ENCODE measurements around the gene WDR27. TPM values are rescaled to one million over a fixed set of nuclear protein-coding genes. Genes with fewer than 3 reads are reported as not detected.
"Not testable (repeated sequence)": the region's sequence is repeated elsewhere in the genome, so short reads cannot be mapped to it uniquely, and the experiment has no call there.

Gene WDR27
- total RNA-seq, 1 experiment from 2014 or later, result 63.0 TPM

GRCh38 chr6:169473663-169474062 is 228.2 kb downstream of the WDR27 start:
- Histone ChIP-seq H2AFZ (ENCODE audit: low read length) (no peak overlapping the region), H3K27ac (ENCODE audit: low read length) (no peak overlapping the region), H3K9ac (ENCODE audit: low read length) (no peak overlapping the region), H3K4me2 (ENCODE audit: low read depth, low read length, poor library complexity, severe bottlenecking) (no peak overlapping the region), H3K4me1 (ENCODE audit: low read length) (no peaks in the 10 kb centered on the region), H3K27me3 (ENCODE audit: low read length) (no peaks in the 10 kb centered on the region), H3K9me3 (ENCODE audit: low read length) (peaks cover 10% of the 10 kb centered on the region; the same call in 1 of the 2 replicates), H3K79me2 (ENCODE audit: low read length) (no peaks in the 10 kb centered on the region), H4K20me1 (ENCODE audit: insufficient read depth, low read depth, low read length) (no peaks in the 10 kb centered on the region), H3K9me2 (replicated peaks; ENCODE audit: insufficient read depth, low read length) (no peaks in the 10 kb centered on the region), H3K4me3 (ENCODE audit: low read length) (no peak overlapping the region), H3K36me3 (ENCODE audit: insufficient read depth, low read length) (no peaks in the 10 kb centered on the region)
- no peak for DNase-seq

GRCh38 chr6:169472786-169473416 is 228.9 kb downstream of the WDR27 start:
- Histone ChIP-seq H3K4me1 (ENCODE audit: low read length) (no peaks in the 10 kb centered on the region), H3K9me3 (ENCODE audit: low read length) (peaks cover 10% of the 10 kb centered on the region; the same call in 1 of the 2 replicates), H3K4me2 (ENCODE audit: low read depth, low read length, poor library complexity, severe bottlenecking) (no peak overlapping the region), H3K27me3 (ENCODE audit: low read length) (no peaks in the 10 kb centered on the region), H3K79me2 (ENCODE audit: low read length) (no peaks in the 10 kb centered on the region), H3K27ac (ENCODE audit: low read length) (no peak overlapping the region), H3K36me3 (ENCODE audit: insufficient read depth, low read length) (no peaks in the 10 kb centered on the region), H3K4me3 (ENCODE audit: low read length) (no peak overlapping the region), H2AFZ (ENCODE audit: low read length) (no peak overlapping the region), H3K9me2 (replicated peaks; ENCODE audit: insufficient read depth, low read length) (no peaks in the 10 kb centered on the region), H4K20me1 (ENCODE audit: insufficient read depth, low read depth, low read length) (no peaks in the 10 kb centered on the region), H3K9ac (ENCODE audit: low read length) (no peak overlapping the region)
- DNase-seq, result no peak

GRCh38 chr6:169470790-169471189 is 231.0 kb downstream of the WDR27 start:
- Histone ChIP-seq H3K27ac (ENCODE audit: low read length) (no peak overlapping the region), H3K9me2 (replicated peaks; ENCODE audit: insufficient read depth, low read length) (no peaks in the 10 kb centered on the region), H2AFZ (ENCODE audit: low read length) (no peak overlapping the region), H3K4me1 (ENCODE audit: low read length) (no peaks in the 10 kb centered on the region), H3K4me2 (ENCODE audit: low read depth, low read length, poor library complexity, severe bottlenecking) (no peak overlapping the region), H3K9ac (ENCODE audit: low read length) (no peak overlapping the region), H3K79me2 (ENCODE audit: low read length) (no peaks in the 10 kb centered on the region), H3K9me3 (ENCODE audit: low read length) (no peaks in the 10 kb centered on the region), H3K36me3 (ENCODE audit: insufficient read depth, low read length) (no peaks in the 10 kb centered on the region), H3K27me3 (ENCODE audit: low read length) (no peaks in the 10 kb centered on the region), H3K4me3 (ENCODE audit: low read length) (no peak overlapping the region), H4K20me1 (ENCODE audit: insufficient read depth, low read depth, low read length) (no peaks in the 10 kb centered on the region)
- no peak for DNase-seq

GRCh38 chr6:169469028-169469427 is 232.8 kb downstream of the WDR27 start:
- no peak overlapping the region for H3K4me2 ChIP-seq (ENCODE audit: low read depth, low read length, poor library complexity, severe bottlenecking)
- H3K36me3 ChIP-seq (ENCODE audit: insufficient read depth, low read length), result no peaks in the 10 kb centered on the region
- DNase-seq, result no peak
- no peak overlapping the region for H3K4me3 ChIP-seq (ENCODE audit: low read length)
- H2AFZ ChIP-seq (ENCODE audit: low read length), result no peak overlapping the region
- no peaks in the 10 kb centered on the region for H3K9me3 ChIP-seq (ENCODE audit: low read length)
- H3K9ac ChIP-seq (ENCODE audit: low read length), result no peak overlapping the region
- no peaks in the 10 kb centered on the region for H3K27me3 ChIP-seq (ENCODE audit: low read length)
- no peaks in the 10 kb centered on the region for H3K4me1 ChIP-seq (ENCODE audit: low read length)
- H4K20me1 ChIP-seq (ENCODE audit: insufficient read depth, low read depth, low read length), result no peaks in the 10 kb centered on the region
- H3K27ac ChIP-seq (ENCODE audit: low read length), result no peak overlapping the region
- H3K9me2 ChIP-seq (replicated peaks; ENCODE audit: insufficient read depth, low read length), result no peaks in the 10 kb centered on the region
- H3K79me2 ChIP-seq (ENCODE audit: low read length), result no peaks in the 10 kb centered on the region

- not testable (repeated sequence) for H3K79me2 ChIP-seq (ENCODE audit: low read length); H3K4me3 ChIP-seq (ENCODE audit: low read length); H3K27ac ChIP-seq (ENCODE audit: low read length)
Measured at GRCh38 chr6:169467755-169468154, 234.1 kb downstream of the WDR27 start.

GRCh38 chr6:169466256-169466655 is 235.6 kb downstream of the WDR27 start:
- not testable (repeated sequence) for H3K27me3 ChIP-seq (ENCODE audit: low read length); H3K4me2 ChIP-seq (ENCODE audit: low read depth, low read length, poor library complexity, severe bottlenecking); H3K36me3 ChIP-seq (ENCODE audit: insufficient read depth, low read length); H3K4me3 ChIP-seq (ENCODE audit: low read length); H3K27ac ChIP-seq (ENCODE audit: low read length); H3K9me3 ChIP-seq (ENCODE audit: low read length); DNase-seq; H2AFZ ChIP-seq (ENCODE audit: low read length); H4K20me1 ChIP-seq (ENCODE audit: insufficient read depth, low read depth, low read length); H3K9ac ChIP-seq (ENCODE audit: low read length); H3K4me1 ChIP-seq (ENCODE audit: low read length); H3K79me2 ChIP-seq (ENCODE audit: low read length); H3K9me2 ChIP-seq (replicated peaks; ENCODE audit: insufficient read depth, low read length)

More at GRCh38 chr6:169467755-169468154, 234.1 kb downstream of the WDR27 start:
- H2AFZ ChIP-seq (ENCODE audit: low read length); DNase-seq; H3K4me1 ChIP-seq (ENCODE audit: low read length); H3K9me3 ChIP-seq (ENCODE audit: low read length); H3K27me3 ChIP-seq (ENCODE audit: low read length); H3K4me2 ChIP-seq (ENCODE audit: low read depth, low read length, poor library complexity, severe bottlenecking); H3K9ac ChIP-seq (ENCODE audit: low read length); H3K36me3 ChIP-seq (ENCODE audit: insufficient read depth, low read length); H4K20me1 ChIP-seq (ENCODE audit: insufficient read depth, low read depth, low read length); H3K9me2 ChIP-seq (replicated peaks; ENCODE audit: insufficient read depth, low read length): not testable (repeated sequence)

GRCh38 chr6:169457762-169458161 is 244.1 kb downstream of the WDR27 start:
- no peak overlapping the region for H3K27ac ChIP-seq (ENCODE audit: low read length)
- no peaks in the 10 kb centered on the region for H3K9me3 ChIP-seq (ENCODE audit: low read length)
- DNase-seq, result no peak
- no peak overlapping the region for H2AFZ ChIP-seq (ENCODE audit: low read length)
- no peak overlapping the region for H3K4me3 ChIP-seq (ENCODE audit: low read length)
- no peaks in the 10 kb centered on the region for H3K4me1 ChIP-seq (ENCODE audit: low read length)
- no peaks in the 10 kb centered on the region for H4K20me1 ChIP-seq (ENCODE audit: insufficient read depth, low read depth, low read length)
- H3K36me3 ChIP-seq (ENCODE audit: insufficient read depth, low read length), result no peaks in the 10 kb centered on the region
- H3K9ac ChIP-seq (ENCODE audit: low read length), result no peak overlapping the region
- H3K4me2 ChIP-seq (ENCODE audit: low read depth, low read length, poor library complexity, severe bottlenecking), result no peak overlapping the region
- H3K9me2 ChIP-seq (replicated peaks; ENCODE audit: insufficient read depth, low read length), result no peaks in the 10 kb centered on the region
- H3K27me3 ChIP-seq (ENCODE audit: low read length), result no peaks in the 10 kb centered on the region
- no peaks in the 10 kb centered on the region for H3K79me2 ChIP-seq (ENCODE audit: low read length)

- Histone ChIP-seq H4K20me1 (ENCODE audit: insufficient read depth, low read depth, low read length) (no peaks in the 10 kb centered on the region), H3K4me2 (ENCODE audit: low read depth, low read length, poor library complexity, severe bottlenecking) (no peak overlapping the region), H3K9ac (ENCODE audit: low read length) (no peak overlapping the region), H3K4me3 (ENCODE audit: low read length) (no peak overlapping the region), H3K9me3 (ENCODE audit: low read length) (no peaks in the 10 kb centered on the region), H3K9me2 (replicated peaks; ENCODE audit: insufficient read depth, low read length) (no peaks in the 10 kb centered on the region), H3K4me1 (ENCODE audit: low read length) (no peaks in the 10 kb centered on the region), H3K27ac (ENCODE audit: low read length) (no peak overlapping the region), H2AFZ (ENCODE audit: low read length) (no peak overlapping the region), H3K36me3 (ENCODE audit: insufficient read depth, low read length) (no peaks in the 10 kb centered on the region), H3K27me3 (ENCODE audit: low read length) (no peaks in the 10 kb centered on the region), H3K79me2 (ENCODE audit: low read length) (no peaks in the 10 kb centered on the region)
- no peak for DNase-seq
Measured at GRCh38 chr6:169456840-169457239, 245.0 kb downstream of the WDR27 start.

Data from Karpas-422 (cell line).